Body of pancreas (tissue), 4 donors: ENCODE measurements around the gene PPL. TPM values are rescaled to one million over a fixed set of nuclear protein-coding genes. Genes with fewer than 3 reads are reported as not detected.

ENCODE experiments used
- ATAC-seq: fragments of 150-250 bp; one replicate; pipeline ENCODE4 v1.9.1; 2016
- DNase-seq, 4 donors: peaks; one replicate each; pipeline ENCODE4 v3.0.0-alpha.2; 2019
- H3K27ac ChIP-seq, 4 donors: fragments of 200-600 bp; sonication (generic); 1 replicate in 3 of 4; 2 replicates in 1 of 4; pipeline versions ENCODE4 v1.5.1 to v1.6.1; 2016 to 2019; ENCODE audit warnings: mild to moderate bottlenecking in 1 of 4, mixed read lengths in 1 of 4, moderate library complexity in 1 of 4
- H3K27me3 ChIP-seq, 2 donors: fragments of 200-600 bp; sonication (generic); one replicate each; pipeline ENCODE4 v1.6.0; 2016; ENCODE audit warnings: mild to moderate bottlenecking in 1 of 2
- H3K36me3 ChIP-seq, 2 donors: fragments of 200-600 bp; sonication (generic); replicated peaks in 1 of 2; 2 replicates each; pipeline ENCODE4 v1.5.1; 2016; ENCODE audit warnings: low read depth in 2 of 2; ENCODE audit not compliant: insufficient read depth in 1 of 2
- H3K4me1 ChIP-seq: fragments of 200-600 bp; sonication (generic); one replicate; pipeline ENCODE4 v1.6.0; 2016
- H3K4me3 ChIP-seq, 2 donors: fragments of 200-600 bp; sonication (generic); 1 replicate in 1 of 2; 2 replicates in 1 of 2; pipeline ENCODE4 v1.5.1; 2016 to 2019
- H3K9me3 ChIP-seq, 3 donors: fragments of 200-600 bp; sonication (generic); 1 replicate in 2 of 3; 2 replicates in 1 of 3; pipeline ENCODE4 v1.5.1; 2016
- POLR2A ChIP-seq, 3 donors: fragments of 450-650 bp; IDR thresholded peaks; one replicate each; pipeline ENCODE4 v1.6.1; 2016; ENCODE audit warnings: antibody characterized with exemption in 3 of 3, mild to moderate bottlenecking in 2 of 3
- WGBS, 2 donors: methylation state at CpG; one replicate each; pipeline ENCODE4 v1.1.5; 2017; 5-methylcytosine and 5-hydroxymethylcytosine counted together
- intact Hi-C: fragments of 100-400 bp; cut with DNase I; formaldehyde crosslinking; loops from one replicate; pipeline ENCODE4 v1.15.1; 2023
- total RNA-seq, 2 donors: library from RNA; depleted of rRNA; stranded (reverse); fragments of >200 nt; gene quantifications; one replicate each; pipeline ENCODE4 v1.1.0, GENCODE V29; 2016
- TF ChIP-seq, protein P1 (sequence below), 7 experiments: fragments of 450-650 bp in 4 of 7; fragments of 200-600 bp in 3 of 7; sonication (generic) in 3 of 7; IDR thresholded peaks; one replicate each; pipeline ENCODE4 v1.5.1; 2016 to 2019; ENCODE audit warnings: antibody characterized with exemption in 7 of 7

The PPL gene
- total RNA-seq, 2 donors from 2014 or later, result 20.2 to 26.0 TPM

DNA sequence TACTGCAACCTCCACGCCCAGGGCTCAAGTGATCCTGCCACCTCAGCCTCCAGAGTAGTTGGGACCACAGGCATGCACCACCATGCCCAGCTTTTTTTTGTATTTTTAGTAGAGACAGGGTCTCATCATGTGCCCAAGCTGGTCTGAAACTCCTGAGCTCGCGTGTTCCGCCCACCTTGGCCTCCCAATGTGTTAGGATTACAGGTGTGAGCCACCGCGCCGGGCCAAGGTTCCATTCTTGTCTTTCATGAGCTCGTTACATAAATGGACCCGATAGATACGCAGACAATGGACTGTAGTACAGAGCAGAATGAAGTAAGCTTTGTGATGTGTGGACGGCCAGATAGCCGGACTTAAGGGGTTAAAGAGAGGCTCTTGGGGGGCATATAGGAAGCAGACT lies 70.4 kb downstream of the PPL start:
- no peak overlapping the region for H3K4me3 ChIP-seq
- 94 to 98% methylated on average over 12 of the region's 12 CpGs for WGBS, 2 donors
- no peak for DNase-seq
- H3K9me3 ChIP-seq, result no peaks in the 10 kb centered on the region
- intact Hi-C loops, result no loop called here
- TF ChIP-seq POLR2A (IDR thresholded peaks at IDR 0.05), result no peak
- TF ChIP-seq, protein P1, sequence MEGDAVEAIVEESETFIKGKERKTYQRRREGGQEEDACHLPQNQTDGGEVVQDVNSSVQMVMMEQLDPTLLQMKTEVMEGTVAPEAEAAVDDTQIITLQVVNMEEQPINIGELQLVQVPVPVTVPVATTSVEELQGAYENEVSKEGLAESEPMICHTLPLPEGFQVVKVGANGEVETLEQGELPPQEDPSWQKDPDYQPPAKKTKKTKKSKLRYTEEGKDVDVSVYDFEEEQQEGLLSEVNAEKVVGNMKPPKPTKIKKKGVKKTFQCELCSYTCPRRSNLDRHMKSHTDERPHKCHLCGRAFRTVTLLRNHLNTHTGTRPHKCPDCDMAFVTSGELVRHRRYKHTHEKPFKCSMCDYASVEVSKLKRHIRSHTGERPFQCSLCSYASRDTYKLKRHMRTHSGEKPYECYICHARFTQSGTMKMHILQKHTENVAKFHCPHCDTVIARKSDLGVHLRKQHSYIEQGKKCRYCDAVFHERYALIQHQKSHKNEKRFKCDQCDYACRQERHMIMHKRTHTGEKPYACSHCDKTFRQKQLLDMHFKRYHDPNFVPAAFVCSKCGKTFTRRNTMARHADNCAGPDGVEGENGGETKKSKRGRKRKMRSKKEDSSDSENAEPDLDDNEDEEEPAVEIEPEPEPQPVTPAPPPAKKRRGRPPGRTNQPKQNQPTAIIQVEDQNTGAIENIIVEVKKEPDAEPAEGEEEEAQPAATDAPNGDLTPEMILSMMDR (IDR thresholded peaks at IDR 0.05), result no peak
- peaks cover 50% of the 10 kb centered on the region for H3K4me1 ChIP-seq
- peaks cover 0 to 3% of the 10 kb centered on the region in 2 donors for H3K36me3 ChIP-seq
- no peak overlapping the region for H3K27ac ChIP-seq
- H3K27me3 ChIP-seq, result no peaks in the 10 kb centered on the region
- no peak for ATAC-seq

DNA sequence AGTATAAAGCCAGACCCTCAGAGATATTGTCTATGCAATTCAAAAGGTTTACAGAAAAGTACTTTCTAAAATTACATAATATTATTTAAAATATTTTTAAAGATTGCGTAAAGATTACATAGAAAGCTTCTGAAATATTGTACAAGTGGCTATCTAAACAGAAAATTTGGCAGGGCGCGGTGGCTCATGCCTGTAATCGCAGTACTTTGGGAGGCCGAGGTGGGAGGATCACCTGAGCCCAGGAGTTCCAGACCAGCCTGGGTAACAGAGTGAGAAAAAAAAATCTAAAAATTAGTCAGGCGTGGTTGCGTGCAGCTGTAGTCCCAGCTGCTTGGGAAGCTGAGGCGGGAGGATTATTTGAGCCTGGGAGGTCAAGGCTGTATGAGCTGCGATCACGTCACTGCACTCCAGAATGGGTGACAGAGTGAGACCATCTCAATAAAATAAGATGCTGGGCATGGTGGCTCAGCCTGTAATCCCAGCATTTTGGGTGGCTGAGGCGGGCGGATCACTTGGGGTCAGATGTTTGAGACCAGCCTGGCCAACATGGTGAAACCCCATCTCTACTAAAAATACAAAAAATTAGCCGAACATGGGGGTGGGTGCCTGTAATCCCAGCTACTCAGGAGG lies 71.6 kb downstream of the PPL start:
- Histone ChIP-seq H3K36me3 (peaks cover 0 to 10% of the 10 kb centered on the region in 2 donors), H3K9me3 (no peaks in the 10 kb centered on the region), H3K27ac (no peak overlapping the region), H3K4me1 (peaks cover 47% of the 10 kb centered on the region), H3K4me3 (no peak overlapping the region), H3K27me3 (no peaks in the 10 kb centered on the region)
- no peak for DNase-seq
- WGBS, 2 donors, result 94% methylated on average over 13 of the region's 13 CpGs
- intact Hi-C loops, result no loop called here
- ATAC-seq, result no peak
- TF ChIP-seq, protein P1 (IDR thresholded peaks at IDR 0.05), result no peak
- no peak for TF ChIP-seq POLR2A (IDR thresholded peaks at IDR 0.05)

GRCh38 chr16:4864728-4865127 lies 72.2 kb downstream of the PPL start:
- intact Hi-C loops, result no loop called here
- no peak for DNase-seq
- Histone ChIP-seq H3K4me1 (peaks cover 41% of the 10 kb centered on the region), H3K9me3 (no peaks in the 10 kb centered on the region), H3K36me3 (peaks cover 0 to 12% of the 10 kb centered on the region in 2 donors), H3K27ac (no peak overlapping the region), H3K4me3 (no peak overlapping the region), H3K27me3 (no peaks in the 10 kb centered on the region)
- ATAC-seq, result no peak
- TF ChIP-seq, protein P1 (IDR thresholded peaks at IDR 0.05), result no peak
- TF ChIP-seq POLR2A (IDR thresholded peaks at IDR 0.05), result no peak
- 69 to 77% methylated on average over 3 of the region's 3 CpGs for WGBS, 2 donors

- Histone ChIP-seq H3K4me1 (peaks cover 20% of the 10 kb centered on the region), H3K4me3 (no peak overlapping the region), H3K27me3 (no peaks in the 10 kb centered on the region), H3K36me3 (peaks cover 5 to 24% of the 10 kb centered on the region in 2 donors), H3K27ac (peak overlapping the region in 2 of 4 donors; percentile 10 to 22), H3K9me3 (no peaks in the 10 kb centered on the region)
- DNase-seq (peak in 3 of 4 donors; percentile 31 to 34 (median 33)), ATAC-seq (peak; percentile 62)
- 44 to 45% methylated on average over 5 of the region's 5 CpGs for WGBS, 2 donors
- intact Hi-C loops, result no loop called here
- TF ChIP-seq, protein P1 (IDR thresholded peaks at IDR 0.05), result no peak
- no peak for TF ChIP-seq POLR2A (IDR thresholded peaks at IDR 0.05)
Observed at GRCh38 chr16:4862639-4863038, 74.3 kb downstream of the PPL start.
